Upper lobe of right lung (tissue), 1 donor: ENCODE measurements around the gene MYO7A. TPM values are rescaled to one million over a fixed set of nuclear protein-coding genes. Genes with fewer than 3 reads are reported as not detected.

Experiments used
- ATAC-seq: fragments of 200-7000 bp; cut with Tn5 transposase; one replicate; pipeline ENCODE4 v1.9.1; 2020; ENCODE audit warnings: mild to moderate bottlenecking, moderate library complexity
- DNase-seq: peaks from one replicate; pipeline ENCODE4 v3.0.0-alpha.2; 2020
- H3K27ac ChIP-seq: fragments of 200-600 bp; one replicate; pipeline ENCODE4 v1.8.0; 2022
- H3K27me3 ChIP-seq: fragments of 200-600 bp; one replicate; pipeline ENCODE4 v1.8.0; 2022; ENCODE audit warnings: mild to moderate bottlenecking
- H3K36me3 ChIP-seq: fragments of 200-600 bp; one replicate; pipeline ENCODE4 v1.8.0; 2022
- H3K4me1 ChIP-seq: fragments of 200-600 bp; one replicate; pipeline ENCODE4 v1.8.0; 2022
- H3K4me3 ChIP-seq: fragments of 200-600 bp; one replicate; pipeline ENCODE4 v1.8.0; 2022; ENCODE audit warnings: mild to moderate bottlenecking
- H3K9me3 ChIP-seq: fragments of 200-600 bp; one replicate; pipeline ENCODE4 v1.8.0; 2022
- CTCF ChIP-seq: fragments of 200-600 bp; IDR thresholded peaks from one replicate; pipeline ENCODE4 v1.8.0; 2022; ENCODE audit warnings: antibody characterized with exemption
- intact Hi-C: fragments of 100-400 bp; cut with DNase I; formaldehyde crosslinking; loops from one replicate; pipeline ENCODE4 v1.11.0; 2022
- total RNA-seq: library from RNA; stranded (reverse); fragmentation: NEBNext Ultra II Directional; extraction: Animal tissue kit (Norgen Biotek cat#: 25700); gene quantifications from one replicate; pipeline ENCODE4 v1.2.1, GENCODE V29; 2021
- donor health status: DM: no; HTN: yes; CAD: no; lungs with severe emphysema.

Gene MYO7A
- total RNA-seq, 1 donor from 2014 or later: 3.6 TPM

DNA sequence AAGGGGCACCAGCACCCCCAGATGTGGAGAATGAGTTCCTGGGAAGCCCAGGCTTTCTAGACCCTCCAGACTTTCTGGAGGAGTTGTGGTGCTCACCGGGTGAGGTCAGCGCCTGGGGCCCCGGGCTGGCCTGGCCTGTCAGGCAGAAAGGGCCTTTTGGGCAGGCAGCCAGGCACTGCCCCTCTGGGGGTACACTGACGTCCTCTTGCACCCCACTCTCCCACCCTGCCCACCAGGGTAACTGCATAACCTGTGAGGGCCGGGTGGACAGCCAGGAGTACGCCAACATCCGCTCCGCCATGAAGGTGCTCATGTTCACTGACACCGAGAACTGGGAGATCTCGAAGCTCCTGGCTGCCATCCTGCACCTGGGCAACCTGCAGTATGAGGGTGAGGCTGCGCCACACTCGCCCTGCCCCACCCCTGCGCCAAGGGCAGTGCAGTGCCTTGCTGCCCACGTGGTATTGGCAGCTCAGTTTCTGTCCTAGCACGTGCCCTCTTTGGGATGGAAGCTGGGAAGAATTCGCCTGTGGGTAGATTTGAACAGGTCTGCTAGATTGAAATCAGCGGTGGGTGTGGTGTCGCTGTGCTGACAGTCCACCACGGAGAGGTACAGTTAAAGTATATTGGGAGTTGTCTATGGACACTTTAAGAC, 30.1 kb downstream of the MYO7A start:
- ATAC-seq (no peak), DNase-seq (no peak)
- Histone ChIP-seq H3K27me3 (no peaks in the 10 kb centered on the region), H3K27ac (no peak overlapping the region), H3K4me1 (no peaks in the 10 kb centered on the region), H3K4me3 (no peak overlapping the region), H3K9me3 (no peaks in the 10 kb centered on the region), H3K36me3 (no peaks in the 10 kb centered on the region)
- no peak for TF ChIP-seq CTCF
- intact Hi-C loops: no loop called here

DNA sequence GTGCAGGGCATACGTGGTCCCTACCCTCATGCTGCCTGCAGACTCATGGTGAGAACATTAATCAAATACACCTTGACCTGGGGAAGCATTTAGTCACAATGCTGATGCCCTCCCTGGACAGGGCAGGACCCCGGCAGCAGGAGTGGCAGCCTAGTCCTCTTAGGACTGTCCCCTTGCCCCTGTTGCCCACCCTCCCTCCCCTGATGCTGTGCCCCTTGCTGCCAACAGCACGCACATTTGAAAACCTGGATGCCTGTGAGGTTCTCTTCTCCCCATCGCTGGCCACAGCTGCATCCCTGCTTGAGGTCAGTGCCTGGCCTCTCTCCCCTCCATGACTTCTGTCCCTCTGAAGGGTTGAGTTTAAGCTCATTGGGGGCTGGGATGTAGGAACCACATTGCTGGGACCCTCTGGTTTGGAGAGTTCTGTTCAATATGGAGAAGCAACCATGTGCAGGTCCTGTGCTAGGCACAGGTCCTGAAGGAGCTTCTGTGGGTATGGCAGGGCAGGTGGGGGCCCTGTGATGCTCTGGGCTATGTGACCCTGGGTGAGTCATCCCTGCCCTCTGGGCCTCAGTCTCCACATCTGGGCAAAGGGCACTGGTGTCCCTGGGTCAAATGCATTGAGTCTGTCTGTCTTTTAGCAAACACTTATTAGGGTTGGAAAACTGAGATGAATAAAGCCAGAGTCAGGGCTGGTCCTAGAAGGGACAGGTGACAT, 31.3 kb downstream of the MYO7A start:
- Histone ChIP-seq H3K27ac (no peak overlapping the region), H3K4me1 (no peaks in the 10 kb centered on the region), H3K9me3 (no peaks in the 10 kb centered on the region), H3K4me3 (no peak overlapping the region), H3K27me3 (no peaks in the 10 kb centered on the region), H3K36me3 (no peaks in the 10 kb centered on the region)
- ATAC-seq: no peak
- intact Hi-C loops: no loop called here
- no peak for TF ChIP-seq CTCF
- DNase-seq: no peak

- no peaks in the 10 kb centered on the region for H3K9me3 ChIP-seq
- intact Hi-C loops: no loop called here
- ATAC-seq (no peak), DNase-seq (no peak)
- no peak overlapping the region for H3K27ac ChIP-seq
- H3K4me3 ChIP-seq: no peak overlapping the region
- no peaks in the 10 kb centered on the region for H3K36me3 ChIP-seq
- no peaks in the 10 kb centered on the region for H3K27me3 ChIP-seq
- no peaks in the 10 kb centered on the region for H3K4me1 ChIP-seq
- TF ChIP-seq CTCF: no peak
Measured at GRCh38 chr11:77159937-77160495, 32.0 kb downstream of the MYO7A start.

DNA sequence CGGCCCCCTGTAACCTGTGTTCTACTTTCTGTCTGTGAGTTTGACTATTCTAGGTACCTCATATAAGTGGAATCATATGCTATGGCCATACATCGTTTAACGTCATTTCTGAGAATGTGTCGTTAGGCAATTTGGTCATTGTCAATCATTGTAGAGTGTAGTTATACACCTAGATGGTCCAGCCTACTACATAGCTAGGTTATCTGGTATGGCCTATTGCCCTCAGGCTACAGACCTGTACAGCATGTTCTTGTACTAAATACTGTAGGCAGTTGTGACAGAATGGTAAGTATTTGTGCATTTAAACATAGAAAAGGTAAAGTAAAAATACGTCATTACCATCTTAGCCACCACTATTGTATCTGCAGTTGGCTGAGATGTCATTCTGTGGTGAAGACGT, 35.2 kb downstream of the MYO7A start:
- intact Hi-C loops: no loop called here
- DNase-seq: no peak
- H3K27me3 ChIP-seq: no peaks in the 10 kb centered on the region
- no peaks in the 10 kb centered on the region for H3K4me1 ChIP-seq
- no peaks in the 10 kb centered on the region for H3K9me3 ChIP-seq
- no peak for ATAC-seq
- no peak overlapping the region for H3K27ac ChIP-seq
- no peak overlapping the region for H3K4me3 ChIP-seq
- TF ChIP-seq CTCF: no peak
- no peaks in the 10 kb centered on the region for H3K36me3 ChIP-seq

- Histone ChIP-seq H3K4me3 (no peak overlapping the region), H3K27ac (no peak overlapping the region), H3K36me3 (no peaks in the 10 kb centered on the region), H3K4me1 (no peaks in the 10 kb centered on the region), H3K9me3 (no peaks in the 10 kb centered on the region), H3K27me3 (no peaks in the 10 kb centered on the region)
- no peak for DNase-seq
- intact Hi-C loops: no loop called here
- no peak for TF ChIP-seq CTCF
- no peak for ATAC-seq
Measured at GRCh38 chr11:77165066-77165465, 37.0 kb downstream of the MYO7A start.
